GM18861 (cell line): Measurements from ENCODE around the gene INTS6.

Experiments
- ATAC-seq: cut with Tn5 transposase; IDR thresholded peaks from one replicate; pipeline ENCODE4 v1.9.1; 2021; ENCODE audit not compliant: unreplicated experiment

Gene INTS6, protein sequence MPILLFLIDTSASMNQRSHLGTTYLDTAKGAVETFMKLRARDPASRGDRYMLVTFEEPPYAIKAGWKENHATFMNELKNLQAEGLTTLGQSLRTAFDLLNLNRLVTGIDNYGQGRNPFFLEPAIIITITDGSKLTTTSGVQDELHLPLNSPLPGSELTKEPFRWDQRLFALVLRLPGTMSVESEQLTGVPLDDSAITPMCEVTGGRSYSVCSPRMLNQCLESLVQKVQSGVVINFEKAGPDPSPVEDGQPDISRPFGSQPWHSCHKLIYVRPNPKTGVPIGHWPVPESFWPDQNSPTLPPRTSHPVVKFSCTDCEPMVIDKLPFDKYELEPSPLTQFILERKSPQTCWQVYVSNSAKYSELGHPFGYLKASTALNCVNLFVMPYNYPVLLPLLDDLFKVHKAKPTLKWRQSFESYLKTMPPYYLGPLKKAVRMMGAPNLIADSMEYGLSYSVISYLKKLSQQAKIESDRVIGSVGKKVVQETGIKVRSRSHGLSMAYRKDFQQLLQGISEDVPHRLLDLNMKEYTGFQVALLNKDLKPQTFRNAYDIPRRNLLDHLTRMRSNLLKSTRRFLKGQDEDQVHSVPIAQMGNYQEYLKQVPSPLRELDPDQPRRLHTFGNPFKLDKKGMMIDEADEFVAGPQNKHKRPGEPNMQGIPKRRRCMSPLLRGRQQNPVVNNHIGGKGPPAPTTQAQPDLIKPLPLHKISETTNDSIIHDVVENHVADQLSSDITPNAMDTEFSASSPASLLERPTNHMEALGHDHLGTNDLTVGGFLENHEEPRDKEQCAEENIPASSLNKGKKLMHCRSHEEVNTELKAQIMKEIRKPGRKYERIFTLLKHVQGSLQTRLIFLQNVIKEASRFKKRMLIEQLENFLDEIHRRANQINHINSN

DNA sequence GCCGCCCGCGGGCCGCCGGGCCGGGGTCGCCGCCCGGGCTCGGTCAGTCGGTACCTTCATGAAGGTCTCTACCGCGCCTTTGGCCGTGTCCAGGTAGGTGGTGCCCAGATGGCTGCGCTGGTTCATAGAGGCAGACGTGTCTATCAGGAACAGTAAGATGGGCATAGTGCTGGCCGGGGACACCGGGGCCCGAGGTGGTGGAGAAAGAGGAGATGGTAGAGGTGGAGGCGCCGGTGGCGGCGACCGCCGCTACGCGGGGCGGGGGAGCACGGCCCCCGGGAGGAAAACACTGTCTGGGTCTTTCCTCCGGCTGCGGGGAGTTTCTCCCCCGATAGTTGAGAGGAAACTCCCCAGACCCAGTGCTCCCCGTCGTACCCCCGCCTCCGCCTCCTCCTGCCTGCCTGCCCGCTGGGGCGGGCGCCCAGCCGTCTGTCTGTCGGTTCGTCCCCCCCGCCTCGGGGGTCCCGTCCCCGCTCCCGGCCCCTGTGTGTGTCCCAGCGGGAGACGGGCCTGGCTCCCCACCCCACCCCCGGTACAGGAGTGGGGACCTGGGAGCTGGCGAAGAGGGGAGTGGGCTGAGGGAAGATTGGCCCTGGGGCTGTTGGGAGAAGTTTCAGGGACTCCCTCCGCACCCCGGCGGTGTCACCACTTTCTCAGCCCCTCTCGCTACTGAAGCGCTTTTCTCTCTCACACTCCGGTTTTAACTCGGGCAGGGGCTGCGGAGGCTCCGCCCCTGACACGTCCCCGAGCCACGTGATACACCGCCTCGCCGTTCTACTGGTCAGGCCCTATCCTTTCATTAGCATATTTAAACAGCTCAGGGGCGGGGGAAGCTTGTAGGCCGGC, at the start of gene INTS6:
TSS of gene INTS6 (minus strand) at position 676 of the 846 bp plus-strand sequence. CDS start at position 165, 511 bp downstream.
- peak; percentile 50 for ATAC-seq

DNA sequence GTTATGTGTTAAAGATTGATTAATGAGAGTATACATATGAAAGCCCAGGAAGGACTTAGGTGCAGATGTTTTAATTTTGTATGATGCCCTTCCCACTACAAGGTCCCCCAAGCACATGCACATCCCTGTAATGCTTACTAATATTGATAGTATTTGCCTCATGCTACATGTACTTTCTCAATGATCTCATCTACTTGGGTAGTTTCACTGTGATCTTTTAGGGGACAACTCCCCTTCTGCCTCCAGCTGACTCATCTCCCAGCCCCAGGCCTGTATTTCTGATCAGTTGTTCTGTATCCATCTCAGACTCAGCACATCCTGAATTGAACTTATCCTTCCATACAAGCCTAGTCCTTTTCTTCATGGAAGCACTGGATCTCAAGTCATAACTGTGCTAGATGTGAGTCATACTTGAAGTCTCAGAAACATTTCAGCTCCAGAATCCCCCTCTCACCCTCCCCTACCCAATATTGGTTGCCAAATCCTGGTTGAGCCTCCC, 49.4 kb upstream of the INTS6 start:
- peak; percentile 96 for ATAC-seq

DNA sequence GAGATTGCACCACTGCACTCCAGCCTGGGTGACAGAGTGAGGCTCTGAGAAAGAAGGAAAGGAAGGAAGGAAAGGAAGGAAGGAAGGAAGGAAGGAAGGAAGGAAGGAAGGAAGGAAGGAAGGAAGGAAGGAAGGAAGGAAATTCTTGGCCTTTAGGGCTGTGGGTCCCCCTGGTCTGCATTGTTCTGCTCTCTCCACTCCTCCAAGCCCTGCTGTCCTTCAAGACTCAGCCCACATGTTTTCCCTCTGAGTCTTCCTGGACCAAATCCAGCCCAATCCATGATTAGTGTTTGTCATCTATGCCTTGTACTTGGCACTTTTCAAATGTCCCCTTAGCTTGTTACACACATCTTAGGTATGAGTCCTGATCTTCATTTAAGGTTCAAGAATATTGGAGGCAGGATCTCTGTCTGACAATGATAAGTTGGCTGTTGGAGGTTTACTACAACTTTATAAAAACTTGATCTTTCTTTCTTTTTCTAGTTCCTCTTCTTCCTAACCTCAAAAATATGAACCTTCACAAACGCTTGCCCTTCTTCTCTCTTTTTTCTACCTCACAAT, 48.8 kb upstream of the INTS6 start:
- peak; percentile 32 for ATAC-seq

DNA sequence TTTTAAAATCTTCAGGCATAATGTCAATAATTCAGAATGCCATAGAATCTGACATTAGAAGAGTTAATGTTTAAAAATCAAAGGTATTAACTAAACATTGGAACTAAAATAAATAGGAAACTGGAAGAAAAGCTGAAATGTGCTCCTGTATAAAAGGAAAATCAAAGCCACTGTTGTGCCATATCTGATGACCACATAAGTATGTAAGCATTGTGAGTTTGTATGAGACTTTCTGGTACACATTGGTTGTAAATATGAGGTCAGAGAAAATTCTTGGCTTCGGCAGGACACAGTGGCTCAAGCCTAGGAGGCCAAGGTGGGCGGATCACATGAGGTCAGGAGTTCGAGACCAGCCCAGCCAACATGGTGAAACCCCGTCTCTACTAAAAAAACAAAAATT, 48.3 kb upstream of the INTS6 start:
- ATAC-seq = no peak

DNA sequence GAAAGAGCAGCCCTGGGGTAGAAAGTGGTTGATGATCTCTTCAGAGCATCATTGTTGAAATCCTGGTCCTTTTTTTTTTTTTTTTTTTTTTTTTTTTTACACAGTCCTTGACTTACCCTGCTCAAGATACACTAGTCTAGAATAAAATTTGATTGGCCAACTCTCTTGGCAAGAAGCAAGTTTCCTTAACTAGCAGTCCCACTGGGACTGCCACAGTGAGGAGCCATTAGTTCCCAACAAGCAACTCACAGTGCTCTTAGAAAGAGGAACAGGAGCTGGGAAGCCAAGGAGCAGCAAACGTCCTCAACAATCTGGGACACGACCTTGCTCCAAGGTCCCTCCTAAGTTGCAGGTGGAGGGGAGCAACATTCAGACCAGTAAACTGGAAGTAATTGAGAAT, 47.9 kb upstream of the INTS6 start:
- ATAC-seq = no peak

DNA sequence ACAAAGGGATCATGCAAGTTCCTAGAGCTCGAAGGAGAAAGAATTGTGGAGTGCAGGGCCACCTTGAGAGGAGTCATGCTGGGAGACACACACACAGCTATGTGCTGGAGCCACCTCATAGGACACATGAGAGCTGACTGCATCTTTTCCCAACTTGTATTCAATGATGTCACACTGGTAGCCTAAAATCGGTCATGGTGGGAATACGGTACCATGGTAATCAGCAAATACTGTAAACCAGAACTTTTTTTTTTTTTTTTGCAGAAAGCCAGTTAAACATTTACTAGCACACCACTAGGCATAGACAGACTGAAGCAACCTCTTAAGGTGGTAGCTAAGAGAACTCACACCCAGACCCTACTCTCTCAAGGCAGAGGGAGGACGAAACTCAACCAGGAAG, 47.0 kb upstream of the INTS6 start:
- ATAC-seq = no peak

DNA sequence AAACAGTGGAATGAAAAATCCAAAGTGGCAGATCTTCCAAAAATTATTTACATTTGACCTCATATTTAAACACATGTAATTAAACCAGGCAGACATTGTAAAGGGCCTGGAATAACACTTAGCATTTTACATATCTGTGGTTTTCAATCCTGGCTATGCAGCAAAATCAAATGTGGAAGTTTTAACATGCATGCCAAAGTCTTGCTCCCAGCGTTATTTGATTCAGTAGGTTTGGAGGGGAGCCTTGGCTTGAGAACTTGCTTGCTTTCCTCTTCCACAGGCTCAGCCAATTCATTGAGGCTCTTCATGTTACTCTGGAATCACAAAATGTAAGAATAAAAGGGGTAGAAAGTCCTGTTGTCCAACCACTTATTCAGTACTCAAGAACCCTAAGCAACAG, 42.5 kb upstream of the INTS6 start:
- no peak for ATAC-seq

DNA sequence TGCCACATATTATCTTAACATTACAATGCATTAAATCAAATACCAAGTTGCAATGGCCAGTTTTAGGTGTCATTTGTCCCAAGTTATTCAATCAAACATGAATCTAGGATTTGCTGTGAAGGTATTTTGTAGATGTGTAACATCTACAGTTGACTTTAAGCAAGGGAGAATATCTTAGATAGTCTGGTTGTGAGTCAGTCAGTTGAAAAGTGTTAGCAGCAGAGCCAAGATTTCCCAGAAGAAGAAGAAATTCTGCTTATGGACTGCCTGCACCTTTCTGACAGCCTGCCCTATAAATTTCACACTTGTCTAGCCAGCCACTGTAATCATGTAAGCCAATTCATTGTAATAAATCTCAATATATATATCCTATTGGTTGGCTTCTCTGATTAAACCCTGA, 41.3 kb upstream of the INTS6 start:
- no peak for ATAC-seq

DNA sequence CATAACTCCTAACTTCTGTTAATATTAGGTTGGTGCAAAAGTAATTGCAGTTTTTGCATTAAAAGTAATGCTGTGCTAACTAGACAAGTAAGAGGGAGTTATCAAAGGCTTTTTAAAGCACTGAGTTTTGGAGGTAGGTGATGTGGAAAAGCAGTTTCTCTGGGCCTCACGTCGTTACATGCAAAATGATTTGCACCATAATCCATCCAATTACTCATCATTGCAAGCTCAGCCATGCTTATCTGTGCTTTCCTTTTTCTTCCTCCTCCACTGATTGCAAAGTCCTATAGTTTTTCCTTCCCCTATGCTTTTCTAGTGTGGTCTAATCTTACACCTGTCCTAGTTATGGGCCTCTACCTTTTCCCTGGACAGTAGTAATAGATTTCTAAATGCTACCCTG, 35.4 kb upstream of the INTS6 start:
- no peak for ATAC-seq

DNA sequence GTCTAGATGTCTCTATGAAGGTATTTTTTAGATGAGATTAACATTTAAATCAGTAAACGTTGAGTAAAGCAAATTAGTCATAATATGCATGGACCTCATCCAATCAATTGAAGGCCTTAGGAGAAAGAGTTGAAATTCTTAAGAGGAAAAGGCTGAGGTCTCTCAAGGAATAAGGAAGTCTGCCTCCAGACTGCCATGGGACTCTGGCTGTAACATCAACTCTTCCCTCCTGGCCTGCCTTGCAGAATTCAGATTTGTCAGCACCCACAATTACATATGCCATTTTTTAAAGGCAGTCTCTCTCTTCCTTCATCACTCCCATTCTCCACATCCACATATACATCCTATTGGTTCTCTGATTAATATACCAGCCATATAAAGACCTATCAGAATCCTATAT, 28.8 kb upstream of the INTS6 start:
- no peak for ATAC-seq

DNA sequence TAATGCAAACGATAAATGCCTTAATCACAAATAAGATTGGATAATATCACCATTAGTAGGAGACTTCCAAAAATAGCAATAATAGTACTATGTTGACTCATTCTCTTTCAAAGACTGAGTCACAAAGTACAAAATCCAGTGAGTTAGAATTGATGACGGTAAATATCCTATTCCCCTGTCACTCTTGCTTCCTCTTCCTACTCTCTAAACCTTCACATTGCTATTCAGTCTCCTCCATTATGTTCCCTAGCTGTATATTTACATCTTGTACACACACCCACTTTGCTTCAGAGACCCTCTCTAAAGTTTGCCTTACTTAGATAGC, 26.3 kb upstream of the INTS6 start:
- no peak for ATAC-seq

DNA sequence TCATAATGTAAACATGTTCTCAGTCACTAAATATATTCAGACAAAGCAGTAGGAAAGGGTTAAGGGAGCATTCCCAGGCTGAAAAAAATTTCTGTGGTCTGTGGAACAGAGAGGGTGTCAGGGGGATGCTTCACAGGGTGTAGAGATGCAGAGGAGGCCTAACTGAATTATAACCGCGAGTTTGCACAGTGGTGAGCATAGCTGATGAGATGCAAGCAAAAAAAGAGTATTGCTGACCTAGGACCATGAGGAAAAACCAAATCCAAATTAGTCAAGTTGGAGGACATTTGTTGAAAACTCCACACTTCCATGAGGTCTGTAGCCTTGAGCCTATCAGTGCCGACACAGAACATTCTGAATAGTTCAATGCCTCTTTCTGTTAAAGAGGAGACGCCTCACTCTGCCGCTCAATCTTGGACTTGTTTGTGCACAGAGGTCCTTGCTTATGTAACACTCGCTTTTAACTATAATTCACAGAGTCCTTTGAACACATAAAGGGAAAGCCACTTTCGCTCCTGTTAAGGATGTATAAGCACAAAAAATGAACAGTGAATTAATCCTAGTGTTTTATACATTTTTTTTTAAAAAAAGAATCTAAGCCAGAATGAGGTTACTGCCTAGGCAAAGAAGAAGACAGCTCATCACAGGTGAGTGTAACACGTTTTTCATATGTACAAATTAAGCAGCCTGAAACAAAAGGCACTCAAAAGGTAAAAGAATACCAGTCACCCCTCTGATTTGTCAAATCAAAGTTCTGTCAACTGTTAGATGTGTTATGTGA, 25.8 kb upstream of the INTS6 start:
- ATAC-seq = no peak

DNA sequence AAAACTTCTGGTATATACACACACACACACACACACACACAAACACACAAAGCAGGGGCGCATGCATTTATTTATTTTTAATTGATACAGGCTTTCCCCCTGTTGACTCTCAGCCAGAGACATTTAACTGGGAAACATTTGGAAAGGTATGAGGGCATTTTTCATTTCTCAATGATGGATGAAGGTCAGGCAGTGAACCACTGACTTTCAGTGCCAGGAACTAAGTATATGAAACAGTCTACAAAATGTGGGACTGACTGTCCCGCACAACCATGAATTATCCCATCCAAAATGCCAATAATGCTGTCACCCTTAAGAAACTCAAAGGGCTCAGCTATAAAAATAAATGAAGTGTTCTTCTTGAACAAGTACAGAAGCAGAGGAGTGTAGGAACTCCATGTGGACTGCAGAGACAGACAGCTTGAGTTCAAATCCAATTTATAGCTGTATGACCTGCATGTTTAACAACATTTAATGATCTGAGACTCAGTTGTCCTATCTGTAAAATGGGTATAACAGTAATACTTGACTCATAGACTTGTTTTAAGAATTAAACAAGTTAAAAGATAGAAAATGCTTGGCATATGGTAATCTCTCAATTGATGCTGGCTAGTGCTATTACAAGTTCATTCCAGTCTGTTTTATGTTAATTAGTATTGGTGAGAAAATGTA, 25.0 kb upstream of the INTS6 start:
- no peak for ATAC-seq

DNA sequence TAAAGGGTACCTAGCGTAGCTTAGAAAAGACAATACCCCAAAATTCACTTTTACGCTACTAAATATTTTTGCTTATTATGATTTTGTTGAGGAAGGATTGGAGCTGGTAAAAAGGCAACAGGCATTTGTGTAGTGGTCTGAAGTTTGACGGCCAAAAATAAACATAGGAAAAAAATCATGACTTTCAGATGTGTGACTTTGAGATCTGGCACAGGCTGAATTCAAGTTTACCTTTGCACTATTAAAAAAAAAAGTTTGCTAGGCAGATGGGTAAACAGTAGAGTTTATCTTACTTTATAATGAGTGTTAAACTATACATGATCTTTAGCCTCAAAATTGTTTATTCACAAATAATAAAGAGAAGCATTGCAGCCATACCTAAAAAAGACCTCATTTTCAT, 24.3 kb upstream of the INTS6 start:
- no peak for ATAC-seq

DNA sequence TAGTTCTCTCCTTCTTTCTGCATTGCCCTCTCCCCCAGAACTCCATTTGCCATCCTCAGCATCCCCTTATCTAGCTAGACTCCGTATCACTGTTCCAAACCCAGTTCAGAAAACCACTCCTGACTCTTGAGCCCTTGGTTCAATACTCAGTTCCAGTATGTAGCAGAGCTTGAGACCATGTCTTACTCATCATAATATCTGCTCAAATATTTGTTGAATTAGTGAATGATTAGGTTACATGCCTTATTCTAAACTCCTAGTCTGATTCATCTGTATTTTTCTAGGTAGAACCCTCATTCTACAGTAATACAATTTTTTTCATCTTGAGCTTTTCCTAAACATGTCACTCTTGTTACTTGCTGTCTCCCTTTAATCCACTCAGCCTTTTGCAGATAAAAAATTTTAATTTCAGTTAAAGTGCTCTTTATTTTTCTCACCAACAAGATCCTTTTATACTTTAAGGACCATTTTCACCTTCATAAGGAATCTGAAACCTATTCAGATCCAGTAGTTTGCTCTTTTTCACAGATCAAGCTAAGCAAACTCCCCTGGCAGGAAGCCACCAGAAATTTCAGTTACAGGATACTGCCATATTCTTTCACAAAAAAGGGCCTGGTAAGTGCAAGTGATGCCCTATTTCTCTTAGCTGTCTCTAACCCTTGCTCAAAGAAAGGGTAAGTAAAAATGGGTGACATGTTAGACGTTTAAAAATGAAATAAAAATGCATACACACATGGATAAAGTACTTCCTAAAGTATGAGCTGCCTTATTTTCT, 23.1 kb upstream of the INTS6 start:
- no peak for ATAC-seq

DNA sequence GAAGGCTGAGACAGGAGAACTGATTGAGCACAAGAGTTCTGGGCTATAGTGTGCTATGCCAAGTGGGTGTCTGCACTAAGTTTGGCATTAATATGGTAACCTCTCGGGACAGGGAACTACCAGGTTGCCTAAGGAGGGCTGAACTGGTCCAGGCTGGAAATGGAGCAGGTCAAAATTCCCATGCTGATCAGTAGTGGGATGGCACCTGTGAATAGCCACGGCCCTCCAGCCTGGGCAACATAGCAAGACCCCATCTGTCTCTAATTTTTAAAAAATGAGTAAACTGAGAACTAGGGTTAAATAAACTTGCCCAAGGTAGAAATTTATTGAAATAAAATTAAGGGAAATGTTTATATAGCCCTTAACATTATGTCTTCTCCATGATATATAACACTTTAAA, 17.0 kb upstream of the INTS6 start:
- ATAC-seq = no peak

DNA sequence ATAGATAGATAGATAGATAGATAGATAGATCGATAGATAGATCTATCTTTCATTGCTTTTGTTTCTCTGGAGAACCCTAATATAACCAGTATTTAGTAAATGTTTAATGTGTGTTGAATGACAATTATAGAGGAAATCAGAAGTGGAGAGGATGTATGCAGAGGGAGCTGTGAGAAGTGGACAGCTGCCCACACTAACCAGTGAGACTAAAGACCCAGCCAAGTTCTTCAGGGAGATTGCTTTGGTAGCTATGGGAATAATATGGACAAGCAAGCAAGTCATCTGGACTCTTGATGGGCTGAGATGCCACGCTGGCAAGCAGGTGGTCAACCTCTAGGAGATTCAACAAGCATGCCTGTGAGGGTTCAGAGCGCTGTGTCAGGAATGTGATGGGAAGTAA, 14.9 kb upstream of the INTS6 start:
- ATAC-seq = no peak

DNA sequence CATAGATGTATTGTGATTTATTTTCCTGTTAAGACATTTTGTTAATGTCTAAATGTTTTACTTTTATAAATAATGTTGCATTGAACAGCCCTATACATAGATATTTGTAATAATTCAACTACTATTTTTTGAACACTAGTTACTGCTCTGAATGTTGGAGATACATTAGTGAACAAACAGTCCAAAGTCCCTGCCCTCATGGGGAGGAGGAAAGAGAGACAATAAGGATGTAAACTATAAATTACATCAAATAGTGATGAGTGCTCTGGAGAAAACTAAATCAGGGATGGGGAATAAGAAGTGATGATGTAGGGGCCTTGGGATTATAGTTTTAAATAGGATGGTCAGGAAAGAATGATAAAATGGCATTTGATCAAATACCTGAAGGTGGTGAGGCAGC, 12.3 kb upstream of the INTS6 start:
- ATAC-seq = no peak
